ENCODE data around the gene ZNF346.

ZNF346 gene

GRCh38 chr5:177094224-177095087, 72.0 kb downstream of the ZNF346 start:
- peak; percentile 70 for DNase-seq (ENCODE audit: low read depth)

GRCh38 chr5:177095088-177095669, 72.7 kb downstream of the ZNF346 start:
- DNase-seq (ENCODE audit: low read depth) = no peak

- no peak for DNase-seq (ENCODE audit: low read depth)
These were observed 73.9 kb downstream of the ZNF346 start for GRCh38 chr5:177096162-177097015.

GRCh38 chr5:177097016-177097985, 74.8 kb downstream of the ZNF346 start:
- DNase-seq (ENCODE audit: low read depth) = no peak

- no peak for DNase-seq (ENCODE audit: low read depth)
These were observed 75.6 kb downstream of the ZNF346 start for GRCh38 chr5:177098120-177098469.

GRCh38 chr5:177098470-177099141, 76.1 kb downstream of the ZNF346 start:
- DNase-seq (ENCODE audit: low read depth) = no peak

- DNase-seq (ENCODE audit: low read depth) = no peak
These were observed 77.1 kb downstream of the ZNF346 start for GRCh38 chr5:177099422-177100093.

GRCh38 chr5:177100714-177101121, 78.2 kb downstream of the ZNF346 start:
- DNase-seq (ENCODE audit: low read depth) = no peak

GRCh38 chr5:177103523-177104253, 81.2 kb downstream of the ZNF346 start:
- no peak for DNase-seq (ENCODE audit: low read depth)

- no peak for DNase-seq (ENCODE audit: low read depth)
These were observed 83.4 kb downstream of the ZNF346 start for GRCh38 chr5:177105691-177106476.

- DNase-seq (ENCODE audit: low read depth) = no peak
These were observed 84.7 kb downstream of the ZNF346 start for GRCh38 chr5:177107159-177107558.

GRCh38 chr5:177109810-177110209, 87.3 kb downstream of the ZNF346 start:
- no peak for DNase-seq (ENCODE audit: low read depth)

GRCh38 chr5:177111720-177112394, 89.4 kb downstream of the ZNF346 start:
- no peak for DNase-seq (ENCODE audit: low read depth)

- no peak for DNase-seq (ENCODE audit: low read depth)
These were observed 90.2 kb downstream of the ZNF346 start for GRCh38 chr5:177112589-177113220.

GRCh38 chr5:177113566-177114424, 91.3 kb downstream of the ZNF346 start:
- DNase-seq (ENCODE audit: low read depth) = peak; percentile 57

- peak; percentile 84 for DNase-seq (ENCODE audit: low read depth)
These were observed 94.3 kb downstream of the ZNF346 start for GRCh38 chr5:177116631-177117373.
